ENCODE data around the gene SOX5. TPM values are rescaled to one million over a fixed set of nuclear protein-coding genes. Genes with fewer than 3 reads are reported as not detected.

The SOX5 gene
- total RNA-seq, 4 donors from 2014 or later: 13.2 to 32.4 (median 23.3) TPM

GRCh38 chr12:23947395-23947794, 2.1 kb downstream of the SOX5 start:
- Histone ChIP-seq H3K9me3 (no peaks in the 10 kb centered on the region), H3K27ac (no peak overlapping the region), H3K27me3 (no peaks in the 10 kb centered on the region), H3K4me3 (replicated peaks in 1 of 3) (no peak overlapping the region), H3K4me1 (no peaks in the 10 kb centered on the region), H3K36me3 (no peaks in the 10 kb centered on the region)
- 77% methylated on average over 2 of the region's 2 CpGs for WGBS, 2 donors
- DNase-seq: no peak
- intact Hi-C loops (cut with DNase I): no loop called here
- no peak for TF ChIP-seq CTCF (IDR thresholded peaks at IDR 0.05)
- no peak for TF ChIP-seq POLR2A (IDR thresholded peaks at IDR 0.05)

GRCh38 chr12:23945249-23945648, 4.2 kb downstream of the SOX5 start:
- Histone ChIP-seq H3K9me3 (no peaks in the 10 kb centered on the region), H3K4me1 (no peaks in the 10 kb centered on the region), H3K4me3 (replicated peaks in 1 of 3) (no peak overlapping the region), H3K36me3 (no peaks in the 10 kb centered on the region), H3K27me3 (no peaks in the 10 kb centered on the region), H3K27ac (no peak overlapping the region)
- WGBS, 2 donors: 97 to 98% methylated on average over 2 of the region's 2 CpGs
- DNase-seq: no peak
- intact Hi-C loops (cut with DNase I): no loop called here
- TF ChIP-seq CTCF (IDR thresholded peaks at IDR 0.05): no peak
- TF ChIP-seq POLR2A (IDR thresholded peaks at IDR 0.05): no peak

- WGBS, 2 donors: 76 to 79% methylated on average over 5 of the region's 5 CpGs
These were observed 5.4 kb downstream of the SOX5 start for GRCh38 chr12:23944067-23944466.

GRCh38 chr12:23942841-23943240, 6.6 kb downstream of the SOX5 start:
- intact Hi-C loops (cut with DNase I): no loop called here
- Histone ChIP-seq H3K36me3 (no peaks in the 10 kb centered on the region), H3K27ac (no peak overlapping the region), H3K9me3 (no peaks in the 10 kb centered on the region), H3K4me3 (replicated peaks in 1 of 3) (no peak overlapping the region), H3K27me3 (no peaks in the 10 kb centered on the region), H3K4me1 (no peaks in the 10 kb centered on the region)
- TF ChIP-seq POLR2A (IDR thresholded peaks at IDR 0.05): no peak
- no peak for TF ChIP-seq CTCF (IDR thresholded peaks at IDR 0.05)
- no peak for DNase-seq
- WGBS, 2 donors: 88 to 89% methylated on average over 4 of the region's 4 CpGs

More at GRCh38 chr12:23944067-23944466, 5.4 kb downstream of the SOX5 start:
- Histone ChIP-seq H3K36me3 (no peaks in the 10 kb centered on the region), H3K4me3 (replicated peaks in 1 of 3) (no peak overlapping the region), H3K27me3 (no peaks in the 10 kb centered on the region), H3K9me3 (no peaks in the 10 kb centered on the region), H3K4me1 (no peaks in the 10 kb centered on the region), H3K27ac (no peak overlapping the region)
- intact Hi-C loops (cut with DNase I): no loop called here
- no peak for TF ChIP-seq POLR2A (IDR thresholded peaks at IDR 0.05)
- no peak for TF ChIP-seq CTCF (IDR thresholded peaks at IDR 0.05)
- DNase-seq: no peak

GRCh38 chr12:23941780-23942179, 7.7 kb downstream of the SOX5 start:
- intact Hi-C loops (cut with DNase I): no loop called here
- Histone ChIP-seq H3K27me3 (no peaks in the 10 kb centered on the region), H3K4me3 (replicated peaks in 1 of 3) (no peak overlapping the region), H3K9me3 (no peaks in the 10 kb centered on the region), H3K36me3 (no peaks in the 10 kb centered on the region), H3K27ac (no peak overlapping the region), H3K4me1 (no peaks in the 10 kb centered on the region)
- 78 to 92% methylated on average over 1 of the region's 1 CpG for WGBS, 2 donors
- TF ChIP-seq POLR2A (IDR thresholded peaks at IDR 0.05): no peak
- TF ChIP-seq CTCF (IDR thresholded peaks at IDR 0.05): no peak
- DNase-seq: no peak
